ENCODE data around the gene MID1. TPM values are rescaled to one million over a fixed set of nuclear protein-coding genes. Genes with fewer than 3 reads are reported as not detected.

MID1 gene, protein sequence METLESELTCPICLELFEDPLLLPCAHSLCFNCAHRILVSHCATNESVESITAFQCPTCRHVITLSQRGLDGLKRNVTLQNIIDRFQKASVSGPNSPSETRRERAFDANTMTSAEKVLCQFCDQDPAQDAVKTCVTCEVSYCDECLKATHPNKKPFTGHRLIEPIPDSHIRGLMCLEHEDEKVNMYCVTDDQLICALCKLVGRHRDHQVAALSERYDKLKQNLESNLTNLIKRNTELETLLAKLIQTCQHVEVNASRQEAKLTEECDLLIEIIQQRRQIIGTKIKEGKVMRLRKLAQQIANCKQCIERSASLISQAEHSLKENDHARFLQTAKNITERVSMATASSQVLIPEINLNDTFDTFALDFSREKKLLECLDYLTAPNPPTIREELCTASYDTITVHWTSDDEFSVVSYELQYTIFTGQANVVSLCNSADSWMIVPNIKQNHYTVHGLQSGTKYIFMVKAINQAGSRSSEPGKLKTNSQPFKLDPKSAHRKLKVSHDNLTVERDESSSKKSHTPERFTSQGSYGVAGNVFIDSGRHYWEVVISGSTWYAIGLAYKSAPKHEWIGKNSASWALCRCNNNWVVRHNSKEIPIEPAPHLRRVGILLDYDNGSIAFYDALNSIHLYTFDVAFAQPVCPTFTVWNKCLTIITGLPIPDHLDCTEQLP
- 10.2 and 19.7 TPM in 2 replicates for total RNA-seq

GRCh38 chrX:10620121-10620699, at the start of gene MID1:
Gene MID1 (minus strand): TSS chrX:10620585. CDS start chrX:10567547, 53,038 bp downstream.

